ENCODE measurements around the gene NDUFS4. TPM values are rescaled to one million over a fixed set of nuclear protein-coding genes. Genes with fewer than 3 reads are reported as not detected.
"Not testable (repeated sequence)": the region's sequence is repeated elsewhere in the genome, so short reads cannot be mapped to it uniquely, and the experiment has no call there.

NDUFS4 gene
- total RNA-seq, 3 donors from 2014 or later (not counting 1 experiment from before 2014, with no cell fraction given), result 22.4 to 33.1 (median 25.7) TPM

DNA sequence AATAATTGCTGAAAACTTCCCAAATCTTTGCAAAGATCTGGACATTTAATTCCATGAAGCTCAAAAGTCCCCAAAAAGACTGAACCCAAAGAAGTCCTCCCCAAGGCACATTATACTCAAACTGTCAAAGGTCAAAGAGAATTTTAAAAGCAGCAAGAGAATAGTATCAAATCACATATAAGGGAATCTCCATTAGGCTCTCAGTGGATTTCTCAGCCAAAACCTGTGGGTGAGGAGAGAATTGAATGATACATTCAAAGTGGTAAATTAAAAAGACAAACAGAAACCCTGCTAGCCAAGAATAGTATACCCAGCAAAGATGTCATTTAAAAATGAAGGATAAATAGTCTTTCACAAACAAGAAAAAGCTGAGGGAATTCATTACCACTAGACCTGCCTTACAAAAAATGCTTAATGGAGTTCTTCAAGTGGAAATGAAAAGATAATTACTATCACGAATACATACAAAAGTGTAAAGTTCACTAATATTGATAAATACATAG, 134.1 kb downstream of the NDUFS4 start:
- intact Hi-C loops (cut with micrococcal nuclease), result no loop called here
- H3K4me1 Mint-ChIP-seq, result no peaks in the 10 kb centered on the region
- H3K27me3 Mint-ChIP-seq (ENCODE audit: low read depth in 2 of 2), result no peaks in the 10 kb centered on the region
- peaks cover 16 to 50% of the 10 kb centered on the region in 2 donors for H3K9me3 Mint-ChIP-seq
- WGBS (ENCODE audit: insufficient coverage), result no CpG with 5 or more reads among the region's 1 CpG
- Histone ChIP-seq H3K4me1 (ENCODE audit: control insufficient read depth, insufficient read depth, low read length) (no peaks in the 10 kb centered on the region), H3K36me3 (ENCODE audit: control insufficient read depth, insufficient read depth, low read length) (no peaks in the 10 kb centered on the region), H3K4me3 (ENCODE audit: low read length) (no peak overlapping the region), H3K27ac (ENCODE audit: low read length) (no peak overlapping the region), H3K9me3 (ENCODE audit: control insufficient read depth, insufficient read depth, low read length) (peaks cover 10% of the 10 kb centered on the region), H3K27me3 (ENCODE audit: control insufficient read depth, insufficient read depth, low read length) (no peaks in the 10 kb centered on the region)
- H3K27ac Mint-ChIP-seq, result no peak overlapping the region
- H3K4me3 Mint-ChIP-seq, result no peak overlapping the region
- TF ChIP-seq, protein P1, sequence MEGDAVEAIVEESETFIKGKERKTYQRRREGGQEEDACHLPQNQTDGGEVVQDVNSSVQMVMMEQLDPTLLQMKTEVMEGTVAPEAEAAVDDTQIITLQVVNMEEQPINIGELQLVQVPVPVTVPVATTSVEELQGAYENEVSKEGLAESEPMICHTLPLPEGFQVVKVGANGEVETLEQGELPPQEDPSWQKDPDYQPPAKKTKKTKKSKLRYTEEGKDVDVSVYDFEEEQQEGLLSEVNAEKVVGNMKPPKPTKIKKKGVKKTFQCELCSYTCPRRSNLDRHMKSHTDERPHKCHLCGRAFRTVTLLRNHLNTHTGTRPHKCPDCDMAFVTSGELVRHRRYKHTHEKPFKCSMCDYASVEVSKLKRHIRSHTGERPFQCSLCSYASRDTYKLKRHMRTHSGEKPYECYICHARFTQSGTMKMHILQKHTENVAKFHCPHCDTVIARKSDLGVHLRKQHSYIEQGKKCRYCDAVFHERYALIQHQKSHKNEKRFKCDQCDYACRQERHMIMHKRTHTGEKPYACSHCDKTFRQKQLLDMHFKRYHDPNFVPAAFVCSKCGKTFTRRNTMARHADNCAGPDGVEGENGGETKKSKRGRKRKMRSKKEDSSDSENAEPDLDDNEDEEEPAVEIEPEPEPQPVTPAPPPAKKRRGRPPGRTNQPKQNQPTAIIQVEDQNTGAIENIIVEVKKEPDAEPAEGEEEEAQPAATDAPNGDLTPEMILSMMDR (IDR thresholded peaks at IDR 0.05), result no peak
- H3K36me3 Mint-ChIP-seq, result peaks cover 43% of the 10 kb centered on the region
- ATAC-seq (no peak), DNase-seq (no peak)

DNA sequence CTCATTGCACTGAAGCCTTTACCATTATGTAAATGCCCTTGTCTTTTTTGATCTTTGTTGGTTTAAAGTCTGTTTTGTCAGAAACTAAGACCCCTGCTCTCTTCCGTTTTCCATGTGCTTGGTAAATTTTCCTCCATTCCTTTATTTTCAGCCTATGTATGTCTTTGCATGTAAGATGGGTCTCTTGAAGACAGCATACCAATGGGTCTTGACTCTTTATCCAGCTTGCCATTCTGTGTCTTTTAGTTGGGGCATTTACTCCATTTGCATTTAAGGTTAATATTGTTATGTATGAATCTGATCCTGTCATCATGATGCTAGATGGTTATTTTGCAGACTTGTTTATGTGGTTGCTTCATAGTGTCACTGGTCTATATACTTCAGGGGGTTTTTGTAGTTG, 150.0 kb downstream of the NDUFS4 start:
- H3K9me3 ChIP-seq (ENCODE audit: control insufficient read depth, insufficient read depth, low read length), result peaks cover 16% of the 10 kb centered on the region
- H3K4me3 ChIP-seq (ENCODE audit: low read length); H3K27ac ChIP-seq (ENCODE audit: low read length); DNase-seq; H3K4me3 Mint-ChIP-seq; ATAC-seq; H3K27me3 Mint-ChIP-seq (ENCODE audit: low read depth in 2 of 2); H3K4me1 Mint-ChIP-seq; H3K27me3 ChIP-seq (ENCODE audit: control insufficient read depth, insufficient read depth, low read length); H3K4me1 ChIP-seq (ENCODE audit: control insufficient read depth, insufficient read depth, low read length); H3K36me3 ChIP-seq (ENCODE audit: control insufficient read depth, insufficient read depth, low read length); H3K27ac Mint-ChIP-seq; intact Hi-C loops (cut with micrococcal nuclease): not testable (repeated sequence)
- H3K36me3 Mint-ChIP-seq, result peaks cover 15% of the 10 kb centered on the region
- H3K9me3 Mint-ChIP-seq, result peaks cover 23 to 24% of the 10 kb centered on the region in 2 donors
- no CpG with 5 or more reads among the region's 1 CpG for WGBS (ENCODE audit: insufficient coverage)

DNA sequence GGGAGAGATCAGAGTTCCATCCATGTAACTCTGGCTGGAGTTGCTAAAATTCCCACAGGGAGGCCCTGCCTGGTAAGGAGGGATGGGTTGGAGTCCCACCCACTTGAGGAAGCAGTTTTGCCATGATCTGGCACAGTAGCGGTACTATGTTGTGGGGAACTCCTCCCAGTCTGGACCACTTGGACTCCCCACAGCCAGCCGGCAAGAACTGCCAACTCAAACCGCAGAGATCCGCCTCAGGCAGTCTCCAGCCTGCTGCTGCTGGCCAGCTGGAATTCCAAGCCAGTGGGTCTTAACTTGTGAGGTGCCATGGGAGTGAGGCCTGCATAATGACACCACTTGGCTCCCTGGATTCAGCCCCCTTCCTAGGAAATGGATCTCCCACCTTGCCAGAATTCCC, 151.9 kb downstream of the NDUFS4 start:
- intact Hi-C loops (cut with micrococcal nuclease), result no loop called here

DNA sequence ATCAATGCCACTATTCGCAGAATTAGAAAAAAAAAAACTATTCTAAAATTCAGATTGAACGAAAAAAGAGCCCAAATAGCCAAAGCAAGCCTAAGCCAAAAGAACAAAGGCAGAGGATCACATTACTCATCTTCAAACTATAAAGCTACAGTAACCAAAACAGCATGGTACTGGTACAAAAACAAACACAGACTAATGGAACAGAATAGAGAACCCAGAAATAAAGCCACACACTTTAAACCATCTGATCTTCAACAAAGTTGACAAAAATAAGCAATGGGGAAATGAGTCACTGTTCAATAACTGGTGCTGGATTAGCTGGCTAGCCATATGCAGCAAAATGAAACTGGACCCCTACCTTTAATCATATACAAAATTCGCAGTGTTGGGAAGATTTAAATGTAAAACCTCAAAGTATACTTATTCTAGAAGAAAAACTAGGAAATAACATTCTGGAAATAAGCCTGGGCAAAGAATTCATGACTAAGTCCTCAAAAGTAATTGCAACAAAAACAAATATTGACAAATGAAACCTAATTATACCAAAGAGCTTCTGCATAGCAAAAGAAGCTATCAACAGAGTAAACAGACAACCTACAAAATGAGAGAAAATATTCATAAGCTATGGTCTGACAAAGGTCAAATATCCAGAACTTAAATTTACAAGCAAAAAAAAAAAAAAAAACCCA, 153.7 kb downstream of the NDUFS4 start:
- H3K27ac Mint-ChIP-seq, result no peak overlapping the region
- no peaks in the 10 kb centered on the region for H3K4me1 Mint-ChIP-seq
- H3K4me3 ChIP-seq (ENCODE audit: low read length), result no peak overlapping the region
- H3K27me3 Mint-ChIP-seq (ENCODE audit: low read depth in 2 of 2), result no peaks in the 10 kb centered on the region
- H3K36me3 ChIP-seq (ENCODE audit: control insufficient read depth, insufficient read depth, low read length), result no peaks in the 10 kb centered on the region
- 83% methylated on average over 2 of the region's 3 CpGs for WGBS (ENCODE audit: insufficient coverage)
- H3K9me3 ChIP-seq (ENCODE audit: control insufficient read depth, insufficient read depth, low read length), result peaks cover 17% of the 10 kb centered on the region
- peaks cover 22% of the 10 kb centered on the region for H3K36me3 Mint-ChIP-seq
- TF ChIP-seq, protein P1 (IDR thresholded peaks at IDR 0.05), result no peak
- no peaks in the 10 kb centered on the region for H3K4me1 ChIP-seq (ENCODE audit: control insufficient read depth, insufficient read depth, low read length)
- DNase-seq (no peak), ATAC-seq (no peak)
- intact Hi-C loops (cut with micrococcal nuclease), result no loop called here
- no peak overlapping the region for H3K4me3 Mint-ChIP-seq
- H3K27ac ChIP-seq (ENCODE audit: low read length), result no peak overlapping the region
- H3K27me3 ChIP-seq (ENCODE audit: control insufficient read depth, insufficient read depth, low read length), result no peaks in the 10 kb centered on the region
- H3K9me3 Mint-ChIP-seq, result peaks cover 25 to 32% of the 10 kb centered on the region in 2 donors

More for the DNA sequence above, 151.9 kb downstream of the NDUFS4 start:
- Mint-ChIP-seq H3K4me3 (no peak overlapping the region), H3K4me1 (no peaks in the 10 kb centered on the region), H3K27ac (no peak overlapping the region), H3K9me3 (peaks cover 24 to 27% of the 10 kb centered on the region in 2 donors), H3K36me3 (peaks cover 15% of the 10 kb centered on the region), H3K27me3 (ENCODE audit: low read depth in 2 of 2) (no peaks in the 10 kb centered on the region)
- WGBS (ENCODE audit: insufficient coverage), result 93% methylated on average over 4 of the region's 4 CpGs
- no peak overlapping the region for H3K4me3 ChIP-seq (ENCODE audit: low read length)
- no peaks in the 10 kb centered on the region for H3K4me1 ChIP-seq (ENCODE audit: control insufficient read depth, insufficient read depth, low read length)
- H3K9me3 ChIP-seq (ENCODE audit: control insufficient read depth, insufficient read depth, low read length), result peaks cover 17% of the 10 kb centered on the region
- no peaks in the 10 kb centered on the region for H3K36me3 ChIP-seq (ENCODE audit: control insufficient read depth, insufficient read depth, low read length)
- DNase-seq (no peak), ATAC-seq (no peak)
- TF ChIP-seq, protein P1 (IDR thresholded peaks at IDR 0.05), result no peak
- no peaks in the 10 kb centered on the region for H3K27me3 ChIP-seq (ENCODE audit: control insufficient read depth, insufficient read depth, low read length)
- H3K27ac ChIP-seq (ENCODE audit: low read length), result no peak overlapping the region
